C4-2B (cell line): Measurements from ENCODE around the gene TYROBP.

Experiments used
- H3K27ac ChIP-seq: fragments of 450-650 bp; 2 replicates; pipeline ENCODE4 v1.5.1; 2017
- CTCF ChIP-seq: fragments of 450-650 bp; conservative IDR thresholded peaks from 2 replicates; pipeline ENCODE4 v1.5.1; 2017; ENCODE audit warnings: mild to moderate bottlenecking
- ZFX ChIP-seq: fragments of 450-650 bp; IDR thresholded peaks from 2 replicates; pipeline ENCODE4 v1.6.1; 2017

The TYROBP gene

GRCh38 chr19:35903550-35904179, 4.4 kb downstream of the TYROBP start:
- H3K27ac ChIP-seq = peak overlapping the region; percentile 25
- no peak for TF ChIP-seq ZFX
- TF ChIP-seq CTCF = no peak

GRCh38 chr19:35902870-35903475, 5.1 kb downstream of the TYROBP start:
- TF ChIP-seq CTCF (no peak), ZFX (no peak)
- peak overlapping the region; percentile 25 for H3K27ac ChIP-seq

- no peak for TF ChIP-seq ZFX
- TF ChIP-seq CTCF = no peak
- H3K27ac ChIP-seq = peak within 1 kb of the TSS; percentile 25
Measured at GRCh38 chr19:35901854-35902661, 6.0 kb downstream of the TYROBP start, which contains the start of gene HCST. TSS of gene HCST (plus strand) at chr19:35902529. CDS start at chr19:35902594, 65 bp downstream.

- H3K27ac ChIP-seq = peak overlapping the region; percentile 82; the same call in 1 of the 2 replicates
- TF ChIP-seq ZFX = no peak
Measured at GRCh38 chr19:35901055-35901644, 6.9 kb downstream of the TYROBP start.

- H3K27ac ChIP-seq = peak overlapping the region; percentile 82
- no peak for TF ChIP-seq CTCF
- TF ChIP-seq ZFX = no peak
Measured at GRCh38 chr19:35899547-35900214, 8.4 kb downstream of the TYROBP start.

- peak overlapping the region; percentile 82 for H3K27ac ChIP-seq
- TF ChIP-seq CTCF = no peak
- TF ChIP-seq ZFX = no peak
Measured at GRCh38 chr19:35898499-35898809, 9.6 kb downstream of the TYROBP start.

GRCh38 chr19:35897706-35898451, 10.2 kb downstream of the TYROBP start:
- TF ChIP-seq ZFX (no peak), CTCF (no peak)
- peak overlapping the region; percentile 82 for H3K27ac ChIP-seq
